H1 (cell line): Measurements from ENCODE around the gene ECT2L. TPM values are rescaled to one million over a fixed set of nuclear protein-coding genes. Genes with fewer than 3 reads are reported as not detected.

Experiments used
- CTCF ChIA-PET: fragments of 300-600 bp; sonication (Branson Sonifier 250); formaldehyde crosslinking; loops from one replicate; lab custom pipeline; 2021; ENCODE audit not compliant: partially characterized antibody; lab: Charles Lee
- POLR2A ChIA-PET: fragments of 300-600 bp; sonication (Branson Sonifier 250); formaldehyde crosslinking; loops from one replicate; lab custom pipeline; 2021; ENCODE audit warnings: inconsistent platforms; ENCODE audit not compliant: partially characterized antibody; lab: Charles Lee
- DNase-seq, 2 experiments: peaks; one replicate each; pipeline versions ENCODE4 v3.0.0 to v3.0.0-alpha.2; 2010 to 2022; ENCODE audit warnings: low spot score in 2 of 2, low read depth in 1 of 2, mixed read lengths in 1 of 2
- FAIRE-seq: peaks from 2 replicates; lab custom pipeline; 2011; peaks lifted over from hg19 to GRCh38; lab: Jason Lieb, UNC
- H2AFZ ChIP-seq: 2 replicates; pipeline ENCODE4 v1.8.1; 2012; ENCODE audit warnings: low read length, inconsistent platforms
- H2AK5ac ChIP-seq: 2 replicates; pipeline ENCODE4 v1.6.1; 2013; ENCODE audit warnings: low read depth, low read length
- H2BK120ac ChIP-seq: replicated peaks from 2 replicates; pipeline ENCODE3; 2013; ENCODE audit warnings: low read depth, low read length, inconsistent platforms
- H2BK12ac ChIP-seq: 2 replicates; pipeline ENCODE4 v1.6.1; 2013; ENCODE audit warnings: low read depth, low read length
- H2BK15ac ChIP-seq: 2 replicates; pipeline ENCODE4 v1.6.1; 2013; ENCODE audit warnings: low read length
- H2BK20ac ChIP-seq: 2 replicates; pipeline ENCODE4 v1.6.1; 2013; ENCODE audit warnings: low read length
- H2BK5ac ChIP-seq: 2 replicates; pipeline ENCODE4 v1.6.1; 2013; ENCODE audit warnings: low read depth, low read length
- H3K14ac ChIP-seq: 2 replicates; pipeline ENCODE4 v1.6.1; 2013; ENCODE audit warnings: inconsistent platforms; ENCODE audit not compliant: insufficient read length
- H3K18ac ChIP-seq: 2 replicates; pipeline ENCODE4 v1.6.1; 2013; ENCODE audit warnings: low read length; ENCODE audit errors: extremely low read depth
- H3K23ac ChIP-seq: 2 replicates; pipeline ENCODE4 v1.6.1; 2013; ENCODE audit warnings: inconsistent platforms; ENCODE audit not compliant: insufficient read length
- H3K23me2 ChIP-seq: 2 replicates; pipeline ENCODE4 v1.6.1; 2013; ENCODE audit warnings: low read depth, low read length
- H3K27ac ChIP-seq: 2 replicates; pipeline ENCODE4 v1.6.1; 2011; ENCODE audit warnings: low read depth, low read length, inconsistent platforms
- H3K27me3 ChIP-seq, 4 experiments: replicated peaks in 1 of 4; 1 replicate in 1 of 4; 2 replicates in 3 of 4; pipeline versions ENCODE4 v1.6.1 to v1.8.1; 2011 to 2013; ENCODE audit warnings: low read length in 3 of 4, mild to moderate bottlenecking in 3 of 4, inconsistent platforms in 2 of 4, mixed read lengths in 2 of 4, moderate library complexity in 1 of 4; ENCODE audit not compliant: control insufficient read depth in 3 of 4, insufficient read depth in 3 of 4; ENCODE audit errors: extremely low read depth in 1 of 4
- H3K36me3 ChIP-seq, 4 experiments: 2 replicates each; pipeline versions ENCODE4 v1.6.1 to v1.8.1; 2011 to 2013; ENCODE audit warnings: mild to moderate bottlenecking in 4 of 4, low read length in 3 of 4, moderate library complexity in 2 of 4, control low read depth in 1 of 4, inconsistent platforms in 1 of 4; ENCODE audit not compliant: insufficient read depth in 4 of 4, control insufficient read depth in 2 of 4
- H3K4ac ChIP-seq: replicated peaks from 2 replicates; pipeline ENCODE3; 2013; ENCODE audit warnings: low read length, low read depth, mixed read lengths, inconsistent platforms; ENCODE audit not compliant: insufficient read length
- H3K4me1 ChIP-seq, 4 experiments: replicated peaks in 1 of 4; 1 replicate in 1 of 4; 2 replicates in 3 of 4; pipeline versions ENCODE4 v1.6.1 to v1.8.1; 2011 to 2013; ENCODE audit warnings: low read length in 3 of 4, inconsistent platforms in 2 of 4, mixed read lengths in 1 of 4; ENCODE audit not compliant: insufficient read depth in 4 of 4, control insufficient read depth in 3 of 4
- H3K4me2 ChIP-seq, 2 experiments: 2 replicates each; pipeline versions ENCODE4 v1.6.1 to v1.8.1; 2011 to 2013; ENCODE audit warnings: low read depth in 2 of 2, low read length in 2 of 2, control low read depth in 1 of 2, inconsistent platforms in 1 of 2, mild to moderate bottlenecking in 1 of 2; ENCODE audit not compliant: insufficient read depth in 1 of 2
- H3K4me3 ChIP-seq, 4 experiments: fragments of 200-600, 300-600 bp in 1 of 4; sonication (generic), shearing (Covaris generic), sonication (Bioruptor Twin) in 1 of 4; 2 replicates each; pipeline versions ENCODE4 v1.5.1 to v1.8.1; 2011 to 2016; ENCODE audit warnings: low read length in 4 of 4, low read depth in 3 of 4, control low read depth in 2 of 4, inconsistent platforms in 2 of 4, mild to moderate bottlenecking in 2 of 4, mixed read lengths in 1 of 4, moderate library complexity in 1 of 4; ENCODE audit not compliant: insufficient read depth in 2 of 4; ENCODE audit errors: extremely low read depth in 1 of 4
- H3K56ac ChIP-seq: replicated peaks from 2 replicates; pipeline ENCODE3; 2013; ENCODE audit warnings: low read depth, mild to moderate bottlenecking, mixed read lengths, low read length, inconsistent platforms; ENCODE audit not compliant: insufficient read length
- H3K79me1 ChIP-seq: 2 replicates; pipeline ENCODE4 v1.6.1; 2013; ENCODE audit warnings: low read depth, low read length, control low read depth
- H3K79me2 ChIP-seq, 2 experiments: 2 replicates each; pipeline versions ENCODE4 v1.6.1 to v1.8.1; 2012 to 2013; ENCODE audit warnings: low read length in 2 of 2, mild to moderate bottlenecking in 2 of 2, inconsistent platforms in 1 of 2; ENCODE audit not compliant: insufficient read depth in 2 of 2, control insufficient read depth in 1 of 2
- H3K9ac ChIP-seq, 4 experiments: replicated peaks in 1 of 4; 1 replicate in 1 of 4; 2 replicates in 3 of 4; pipeline versions ENCODE4 v1.6.1 to v1.8.1; 2011 to 2013; ENCODE audit warnings: low read depth in 3 of 4, low read length in 3 of 4, control low read depth in 2 of 4, mild to moderate bottlenecking in 2 of 4, moderate library complexity in 2 of 4, inconsistent platforms in 1 of 4; ENCODE audit errors: extremely low read depth in 1 of 4
- H3K9me3 ChIP-seq, 2 experiments: 2 replicates each; pipeline versions ENCODE4 v1.6.1 to v1.8.1; 2012 to 2013; ENCODE audit warnings: mild to moderate bottlenecking in 2 of 2, moderate library complexity in 2 of 2, control low read depth in 1 of 2, inconsistent platforms in 1 of 2, low read depth in 1 of 2, low read length in 1 of 2, mixed read lengths in 1 of 2; ENCODE audit not compliant: insufficient read depth in 2 of 2
- H4K20me1 ChIP-seq, 2 experiments: replicated peaks in 1 of 2; 2 replicates each; pipeline versions ENCODE3 to v1.8.1; 2011 to 2013; ENCODE audit warnings: inconsistent platforms in 2 of 2, low read length in 2 of 2, mild to moderate bottlenecking in 1 of 2; ENCODE audit not compliant: insufficient read depth in 2 of 2, control insufficient read depth in 1 of 2
- H4K5ac ChIP-seq: 2 replicates; pipeline ENCODE4 v1.6.1; 2013; ENCODE audit warnings: low read length, low read depth, mixed read lengths, inconsistent platforms; ENCODE audit not compliant: insufficient read length
- H4K8ac ChIP-seq: 2 replicates; pipeline ENCODE4 v1.8.0; 2013; ENCODE audit warnings: mild to moderate bottlenecking, moderate library complexity, low read length, inconsistent platforms; ENCODE audit not compliant: insufficient read depth; ENCODE audit errors: extremely low read depth
- H4K91ac ChIP-seq: replicated peaks from 2 replicates; pipeline ENCODE3; 2013; ENCODE audit warnings: low read length, mixed read lengths, inconsistent platforms; ENCODE audit not compliant: insufficient read length
- CTBP2 ChIP-seq: IDR thresholded peaks from 2 replicates; pipeline ENCODE4 v1.7.0; 2011; ENCODE audit warnings: borderline replicate concordance, mild to moderate bottlenecking, moderate library complexity, mixed read lengths, low read length; ENCODE audit not compliant: insufficient read depth, insufficient read length
- JUND ChIP-seq: IDR thresholded peaks from 2 replicates; pipeline ENCODE4 v1.6.1; 2011; ENCODE audit warnings: mild to moderate bottlenecking, improper control_type of control experiment, low read length
- WGBS, 2 experiments: shearing (Covaris generic) in 1 of 2; methylation state at CpG; one replicate each; pipeline versions ENCODE4 v1.1.6 to v1.1.7; 2013 to 2015; ENCODE audit warnings: low lambda C conversion rate in 2 of 2, mixed read lengths in 2 of 2, inconsistent platforms in 1 of 2, low coverage in 1 of 2, missing lambda C conversion rate in 1 of 2; ENCODE audit not compliant: insufficient replicate concordance in 2 of 2, insufficient coverage in 1 of 2, insufficient read length in 1 of 2; ENCODE audit errors: extremely low coverage in 1 of 2, missing lambda C conversion rate in 1 of 2; 5-methylcytosine and 5-hydroxymethylcytosine counted together
- polyA plus RNA-seq, 7 experiments: library from polyadenylated mRNA; depleted of rRNA in 3 of 7; stranded (reverse) in 5 of 7; unstranded in 2 of 7; fragments of >200 nt in 5 of 7; fragments of 200-250 nt in 2 of 7; gene quantifications; 1 replicate in 5 of 7; 2 replicates in 1 of 7; 4 replicates in 1 of 7; pipeline versions ENCODE4 v1.2.1 to v1.2.3, GENCODE V29; 2011 to 2013; ENCODE audit warnings: missing spikeins in 2 of 7, mixed read lengths in 2 of 7
- total RNA-seq: library from RNA; stranded (reverse); fragmentation: NEBNext Ultra II Directional; extraction: Animal tissue kit (Norgen Biotek cat#: 25700); gene quantifications from 2 replicates; pipeline ENCODE4 v1.2.1, GENCODE V29; 2021
- TF ChIP-seq, protein P1 (sequence below): IDR thresholded peaks from 2 replicates; pipeline ENCODE4 v1.6.1; 2011; ENCODE audit warnings: low read length, improper control_type of control experiment

ECT2L gene
- total and polyA plus RNA-seq, 2 of the 8 experiments (the other 6 are each of a cell fraction or from before 2014, with no cell fraction given) = not detected

DNA sequence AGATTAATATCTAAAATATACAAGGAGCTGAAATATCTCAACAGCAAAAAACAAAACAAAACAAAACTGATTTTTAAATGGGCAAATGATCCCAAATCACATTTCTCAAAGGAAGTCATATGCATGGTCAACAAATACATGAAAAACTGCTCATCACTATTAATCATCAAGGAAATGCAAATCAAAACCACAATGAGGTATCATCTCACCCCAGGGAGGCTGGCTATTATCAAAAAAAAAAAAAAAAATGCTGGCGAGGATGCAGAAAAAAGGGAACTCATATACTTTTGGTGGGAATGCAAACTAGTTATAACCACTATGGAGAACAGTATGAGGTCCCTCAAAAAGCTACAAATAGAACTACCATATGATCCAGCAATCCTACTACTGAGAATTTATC is 157.6 kb downstream of the ECT2L start:
- Histone ChIP-seq H2BK5ac (no peak overlapping the region), H2BK20ac (no peak overlapping the region), H3K79me2 (peaks cover 0 to 98% of the 10 kb centered on the region in 2 experiments; a peak in 3 of 4 replicates), H3K18ac (no peak overlapping the region), H3K23ac (no peak overlapping the region), H3K4me1 (peaks cover 0 to 4% (median 3%) of the 10 kb centered on the region in 4 experiments; a peak in 2 of 7 replicates), H3K27ac (no peak overlapping the region), H3K36me3 (no peaks in the 10 kb centered on the region), H3K4me2 (no peak overlapping the region), H2BK120ac (no peak overlapping the region), H4K20me1 (peaks cover 4 to 5% of the 10 kb centered on the region in 2 experiments), H2BK15ac (no peak overlapping the region), H3K9ac (no peak overlapping the region), H3K79me1 (no peaks in the 10 kb centered on the region; the same call in 1 of the 2 replicates), H3K4me3 (no peak overlapping the region), H4K5ac (no peak overlapping the region), H3K56ac (no peak overlapping the region), H2AFZ (no peak overlapping the region), H2AK5ac (no peak overlapping the region), H3K23me2 (no peaks in the 10 kb centered on the region), H4K8ac (no peak overlapping the region), H3K9me3 (no peaks in the 10 kb centered on the region), H3K27me3 (no peaks in the 10 kb centered on the region), H2BK12ac (no peak overlapping the region), H4K91ac (no peak overlapping the region), H3K4ac (no peak overlapping the region), H3K14ac (no peak overlapping the region)
- POLR2A ChIA-PET = no interaction called here
- 73% methylated on average over 1 of the region's 1 CpG; no CpG with 5 or more reads in 1 of the 2 experiments for WGBS, 2 experiments
- FAIRE-seq = no peak
- DNase-seq = no peak
- CTCF ChIA-PET = interaction anchor here (1.0 to 1.5 kb wide), 2 partner anchors 8 to 49 kb away, joined by 3 to 4 read pairs; no protein-coding TSS in a partner anchor
- TF ChIP-seq CTBP2 = no peak
- TF ChIP-seq, protein P1, sequence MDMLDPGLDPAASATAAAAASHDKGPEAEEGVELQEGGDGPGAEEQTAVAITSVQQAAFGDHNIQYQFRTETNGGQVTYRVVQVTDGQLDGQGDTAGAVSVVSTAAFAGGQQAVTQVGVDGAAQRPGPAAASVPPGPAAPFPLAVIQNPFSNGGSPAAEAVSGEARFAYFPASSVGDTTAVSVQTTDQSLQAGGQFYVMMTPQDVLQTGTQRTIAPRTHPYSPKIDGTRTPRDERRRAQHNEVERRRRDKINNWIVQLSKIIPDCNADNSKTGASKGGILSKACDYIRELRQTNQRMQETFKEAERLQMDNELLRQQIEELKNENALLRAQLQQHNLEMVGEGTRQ = no peak
- no peak for TF ChIP-seq JUND
